Thoracic aorta (tissue), 2 donors: ENCODE data around the gene GALNT2. TPM values are rescaled to one million over a fixed set of nuclear protein-coding genes. Genes with fewer than 3 reads are reported as not detected.

Source experiments
- ATAC-seq: fragments of 150-250 bp; one replicate; pipeline ENCODE4 v1.8.0; 2017; ENCODE audit warnings: low read depth; ENCODE audit not compliant: insufficient number of reproducible peaks, low FRiP score
- DNase-seq: peaks from one replicate; pipeline ENCODE4 v3.0.0-alpha.2; 2020; ENCODE audit warnings: low spot score
- H3K27ac ChIP-seq, 2 donors: fragments of 200-600 bp; sonication (generic); 1 replicate in 1 of 2; 2 replicates in 1 of 2; pipeline ENCODE4 v1.5.1; 2016; ENCODE audit warnings: mild to moderate bottlenecking in 2 of 2, moderate library complexity in 2 of 2
- H3K27me3 ChIP-seq: fragments of 200-600 bp; sonication (generic); replicated peaks from 2 replicates; pipeline ENCODE4 v1.6.0; 2016; ENCODE audit warnings: mild to moderate bottlenecking; ENCODE audit not compliant: insufficient read depth
- H3K36me3 ChIP-seq: fragments of 200-600 bp; sonication (generic); one replicate; pipeline ENCODE4 v1.5.1; 2016
- H3K4me1 ChIP-seq, 2 donors: fragments of 200-600 bp; sonication (generic); 1 replicate in 1 of 2; 2 replicates in 1 of 2; pipeline versions ENCODE4 v1.5.1 to v1.6.0; 2016; ENCODE audit warnings: low read depth in 2 of 2, mild to moderate bottlenecking in 1 of 2; ENCODE audit not compliant: control insufficient read depth in 1 of 2
- H3K4me3 ChIP-seq: fragments of 200-600 bp; sonication (generic); 2 replicates; pipeline ENCODE4 v1.5.1; 2016; ENCODE audit warnings: mild to moderate bottlenecking
- H3K9me3 ChIP-seq: fragments of 200-600 bp; sonication (generic); 2 replicates; pipeline ENCODE4 v1.5.1; 2016
- CTCF ChIP-seq: fragments of 200-600 bp; sonication (generic); IDR thresholded peaks from one replicate; pipeline ENCODE4 v1.5.1; 2019; ENCODE audit warnings: antibody characterized with exemption
- total RNA-seq, 2 donors: library from RNA; depleted of rRNA; stranded (reverse); fragments of >200 nt; gene quantifications; one replicate each; pipeline versions ENCODE4 v1.1.0 to v1.2.3, GENCODE V29; 2016

The GALNT2 gene
- total RNA-seq, 2 donors from 2014 or later = 113 to 148 TPM

- no peaks in the 10 kb centered on the region for H3K4me1 ChIP-seq
- H3K27ac ChIP-seq = no peak overlapping the region
- ATAC-seq (no peak), DNase-seq (no peak)
- no peaks in the 10 kb centered on the region for H3K36me3 ChIP-seq
- no peaks in the 10 kb centered on the region for H3K9me3 ChIP-seq
- TF ChIP-seq CTCF = no peak
- H3K27me3 ChIP-seq = no peaks in the 10 kb centered on the region
- no peak overlapping the region for H3K4me3 ChIP-seq
Measured at GRCh38 chr1:230026572-230026971, 40.5 kb upstream of the GALNT2 start.

- H3K9me3 ChIP-seq = no peaks in the 10 kb centered on the region
- no peak overlapping the region for H3K4me3 ChIP-seq
- ATAC-seq = no peak
- no peaks in the 10 kb centered on the region for H3K4me1 ChIP-seq
- no peak for DNase-seq
- TF ChIP-seq CTCF = no peak
- H3K27ac ChIP-seq = no peak overlapping the region
- H3K27me3 ChIP-seq = no peaks in the 10 kb centered on the region
- no peaks in the 10 kb centered on the region for H3K36me3 ChIP-seq
Measured at GRCh38 chr1:230028602-230029223, 38.3 kb upstream of the GALNT2 start.

GRCh38 chr1:230029244-230029941 lies 37.6 kb upstream of the GALNT2 start:
- H3K27ac ChIP-seq = no peak overlapping the region
- no peaks in the 10 kb centered on the region for H3K4me1 ChIP-seq
- H3K9me3 ChIP-seq = no peaks in the 10 kb centered on the region

GRCh38 chr1:230030122-230030821 lies 36.8 kb upstream of the GALNT2 start:
- Histone ChIP-seq H3K4me3 (no peak overlapping the region), H3K9me3 (no peaks in the 10 kb centered on the region), H3K27me3 (no peaks in the 10 kb centered on the region), H3K36me3 (no peaks in the 10 kb centered on the region), H3K4me1 (no peaks in the 10 kb centered on the region), H3K27ac (no peak overlapping the region)
- TF ChIP-seq CTCF = no peak
- ATAC-seq (no peak), DNase-seq (no peak)

More at GRCh38 chr1:230029244-230029941, 37.6 kb upstream of the GALNT2 start:
- DNase-seq (no peak), ATAC-seq (no peak)
- Histone ChIP-seq H3K27me3 (no peaks in the 10 kb centered on the region), H3K36me3 (no peaks in the 10 kb centered on the region), H3K4me3 (no peak overlapping the region)
- TF ChIP-seq CTCF = no peak

GRCh38 chr1:230031131-230031530 lies 35.9 kb upstream of the GALNT2 start:
- no peak overlapping the region for H3K4me3 ChIP-seq
- no peaks in the 10 kb centered on the region for H3K9me3 ChIP-seq
- no peak overlapping the region for H3K27ac ChIP-seq
- DNase-seq = no peak
- H3K27me3 ChIP-seq = no peaks in the 10 kb centered on the region
- ATAC-seq = no peak
- no peak for TF ChIP-seq CTCF
- H3K36me3 ChIP-seq = no peaks in the 10 kb centered on the region
- no peaks in the 10 kb centered on the region for H3K4me1 ChIP-seq
